Dermis blood vessel endothelial cell (primary cell): Measurements from ENCODE around the gene ZNF83. TPM values are rescaled to one million over a fixed set of nuclear protein-coding genes. Genes with fewer than 3 reads are reported as not detected.
A peak's percentile ranks its signal among the peaks of the same experiment; 100 is the strongest.
"Not testable (repeated sequence)": the region's sequence is repeated elsewhere in the genome, so short reads cannot be mapped to it uniquely, and the experiment has no call there.

Experiments
- DNase-seq: peaks from one replicate; pipeline ENCODE4 v3.0.0; 2010
- total RNA-seq: library from RNA; depleted of rRNA; stranded (reverse); fragments of >200 nt; gene quantifications from 2 replicates; pipeline ENCODE4 v1.2.3, GENCODE V29; 2014

ZNF83 gene
- 40.9 and 72.3 TPM in 2 replicates for total RNA-seq

DNA sequence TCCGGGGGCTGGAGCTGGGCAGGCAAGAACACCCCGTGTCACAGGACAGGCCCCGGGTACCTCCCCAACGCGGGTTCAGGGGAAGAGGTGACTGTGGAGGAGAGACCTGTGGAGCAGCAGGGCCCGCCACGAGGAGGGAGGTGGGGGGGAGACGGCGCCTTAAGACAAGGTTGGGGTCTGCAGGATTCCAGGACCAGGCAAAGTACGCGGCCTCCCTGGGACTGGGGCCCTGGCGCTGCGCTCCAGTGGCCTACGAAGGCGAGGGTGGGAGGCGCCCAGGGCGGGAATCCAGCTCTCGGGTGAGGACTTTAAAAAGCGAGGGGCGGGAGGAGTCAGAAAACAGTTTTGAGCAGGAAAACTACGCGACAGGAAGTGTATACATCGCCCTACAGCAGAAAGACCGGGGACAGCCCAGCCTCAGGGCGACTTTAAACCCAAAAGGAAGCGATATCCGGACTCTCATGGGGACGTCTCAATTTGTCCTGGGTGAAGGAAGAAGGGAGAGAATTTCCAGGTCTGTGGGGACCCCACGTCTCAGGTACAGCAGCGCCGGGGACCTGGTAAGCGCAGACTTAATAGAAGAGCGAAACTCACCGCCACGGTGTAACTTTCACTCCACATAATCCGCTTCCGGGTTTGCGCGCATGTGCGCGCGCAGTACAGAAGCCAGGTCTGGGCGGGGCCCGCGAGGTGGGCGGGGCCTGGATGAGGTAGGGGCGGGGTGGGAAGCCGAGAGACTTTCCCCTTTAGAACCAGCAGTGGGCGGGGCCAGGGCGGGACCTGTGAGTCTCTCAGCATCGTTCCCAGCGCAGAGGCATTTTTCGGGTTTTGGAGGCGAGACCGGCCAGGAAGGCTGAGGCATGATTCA is at the start of gene ZNF83:
Gene ZNF83 (minus strand): TSS at position 638 of the 868 bp plus-strand sequence.
- DNase-seq: peak; percentile 94

DNA sequence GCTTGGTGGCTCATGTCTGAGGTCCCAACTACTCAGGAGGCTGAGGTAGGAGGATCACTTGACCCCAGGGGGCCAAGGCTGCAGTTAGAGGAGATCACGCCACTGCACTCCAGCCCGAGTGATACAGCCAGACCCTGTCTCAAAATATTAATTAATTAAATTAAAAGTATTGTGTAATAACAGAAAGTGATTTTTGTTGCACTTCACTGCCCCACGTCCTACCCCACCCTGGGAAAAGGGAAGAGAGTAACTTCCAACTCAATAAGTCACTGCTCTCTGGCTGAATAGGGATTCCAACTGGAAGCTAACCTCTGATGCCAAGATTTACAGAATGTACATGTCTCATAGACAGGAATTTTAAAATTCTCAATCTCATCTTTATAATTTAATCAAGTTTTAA is 49.5 kb upstream of the ZNF83 start:
- DNase-seq: no peak

DNA sequence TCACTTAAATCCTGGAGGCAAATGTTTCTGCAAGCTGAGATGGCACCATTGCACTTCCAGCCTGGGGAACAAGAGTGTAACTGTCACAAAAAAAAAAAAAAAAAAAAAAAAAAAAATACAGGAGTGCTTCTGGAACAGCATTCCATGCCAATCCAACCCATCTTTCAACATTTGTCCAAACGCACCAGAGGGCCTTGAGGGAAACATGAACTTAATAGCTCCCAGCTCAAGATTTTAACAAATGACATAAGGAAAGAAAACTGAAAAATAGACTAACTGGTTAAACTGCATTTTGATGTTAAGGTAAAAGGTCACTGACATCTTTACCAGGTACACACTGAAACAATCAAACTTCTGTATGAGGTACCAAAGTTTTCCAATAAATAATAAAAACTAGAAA is 47.7 kb upstream of the ZNF83 start:
- DNase-seq: no peak

DNA sequence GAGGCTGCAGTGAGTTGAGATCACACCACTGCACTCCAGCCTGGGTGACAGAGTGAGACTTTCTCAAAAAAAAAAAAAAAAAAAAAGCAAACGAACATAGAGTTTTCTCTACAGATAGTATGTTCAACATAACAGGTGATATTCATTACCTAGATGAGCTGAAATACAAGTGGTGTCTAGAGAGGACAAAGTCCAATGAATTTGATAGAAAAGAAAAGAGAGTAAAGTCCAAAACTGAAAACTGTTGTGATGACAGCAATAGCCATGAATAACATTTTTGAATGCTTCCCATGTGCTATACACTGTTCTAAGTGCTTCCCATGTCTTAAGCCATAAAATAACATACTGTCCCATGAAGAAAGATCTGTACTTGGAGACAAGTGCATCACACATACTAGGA is 43.1 kb upstream of the ZNF83 start:
- not testable (repeated sequence) for DNase-seq

DNA sequence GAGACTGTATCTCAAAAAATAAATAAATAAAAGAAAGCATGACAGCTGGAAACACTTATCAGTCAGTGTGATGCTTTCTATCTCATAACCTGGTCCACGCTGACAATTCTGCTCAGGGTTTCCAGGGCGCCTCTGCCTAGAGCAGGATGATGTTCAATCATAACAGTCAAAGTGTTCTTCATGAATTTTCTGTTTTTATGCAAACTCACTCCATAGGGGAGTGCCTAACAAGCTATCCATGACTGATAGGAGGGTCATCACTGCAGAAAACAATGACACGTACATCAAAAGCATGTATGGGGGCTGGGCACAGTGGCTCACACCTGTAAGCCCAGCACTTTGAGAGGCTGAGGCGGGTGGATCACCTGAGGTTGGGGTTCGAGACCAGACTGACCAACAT is 41.4 kb upstream of the ZNF83 start:
- no peak for DNase-seq

DNA sequence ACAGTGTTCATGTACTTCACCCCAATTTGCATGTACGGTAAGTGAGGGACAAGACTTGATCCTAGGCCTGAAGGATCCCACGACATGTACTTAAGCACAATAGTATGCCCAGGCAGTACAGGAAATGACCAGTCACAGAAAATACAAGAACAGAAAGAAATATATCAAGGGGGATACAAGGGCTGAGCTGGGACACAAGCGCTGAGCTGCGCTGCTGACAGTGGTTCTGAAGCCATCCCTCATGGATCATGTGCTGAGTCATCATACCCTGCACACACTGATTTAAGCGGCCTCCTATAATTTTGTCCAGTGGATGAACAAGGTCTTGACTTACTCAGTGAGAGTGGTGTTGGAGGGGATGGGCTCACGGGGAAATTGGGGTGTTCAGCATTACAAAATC is 37.1 kb upstream of the ZNF83 start:
- peak; percentile 13 for DNase-seq

DNA sequence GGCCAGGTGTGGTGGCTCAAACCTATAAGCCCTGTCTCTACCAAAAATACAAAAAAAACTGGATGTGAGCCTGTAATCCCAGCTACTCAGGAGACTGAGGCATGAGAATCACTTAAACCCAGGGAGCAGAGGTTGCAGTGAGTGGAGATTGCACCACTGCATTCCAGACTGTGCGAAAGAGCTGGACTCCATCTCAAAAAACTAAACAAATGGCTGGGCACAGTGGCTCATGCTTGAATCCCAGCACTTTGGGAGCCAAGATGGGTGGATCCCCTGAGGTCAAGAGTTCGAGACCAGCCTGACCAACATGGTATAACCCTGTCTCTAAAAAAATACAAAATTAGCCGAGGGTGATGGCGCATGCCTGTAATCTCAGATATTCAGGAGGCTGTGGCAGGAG is 34.9 kb upstream of the ZNF83 start:
- DNase-seq: no peak

DNA sequence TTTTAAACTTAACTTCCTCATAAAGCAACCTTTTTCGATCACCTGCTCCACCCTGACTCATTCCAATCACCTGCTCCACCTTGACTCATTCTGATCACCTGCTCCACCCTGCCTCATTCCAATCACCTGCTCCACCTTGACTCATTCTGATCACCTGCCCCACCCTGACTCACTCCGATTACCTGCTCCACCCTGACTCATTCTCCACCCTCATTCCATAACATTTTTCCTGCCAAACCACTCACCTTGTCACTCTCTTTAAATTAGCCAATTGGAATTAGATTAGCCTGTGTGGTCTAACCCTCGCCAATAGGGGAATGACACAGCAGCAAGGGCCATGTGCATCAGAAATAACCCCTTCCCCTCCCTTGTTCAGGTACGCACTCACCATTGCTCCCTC is 31.9 kb upstream of the ZNF83 start:
- no peak for DNase-seq

DNA sequence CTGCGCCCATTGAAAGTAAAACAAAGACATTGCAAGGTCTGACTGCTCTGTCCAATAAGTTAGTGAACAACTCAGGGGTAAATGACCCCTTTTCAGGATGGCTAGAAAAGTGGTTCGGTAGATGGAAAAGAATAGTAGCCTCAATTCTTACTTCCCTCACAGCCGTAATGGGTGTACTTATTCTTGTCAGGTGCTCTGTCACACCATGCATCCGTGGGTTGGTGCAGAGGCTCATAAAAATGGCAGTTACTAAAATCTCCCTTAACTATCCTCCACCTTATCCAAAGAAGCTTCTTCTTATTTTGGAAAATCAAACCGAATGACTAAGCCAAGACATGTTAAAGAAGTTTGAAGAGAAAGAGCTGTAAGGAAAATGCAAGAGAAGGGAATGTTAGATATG is 31.4 kb upstream of the ZNF83 start:
- no peak for DNase-seq

DNA sequence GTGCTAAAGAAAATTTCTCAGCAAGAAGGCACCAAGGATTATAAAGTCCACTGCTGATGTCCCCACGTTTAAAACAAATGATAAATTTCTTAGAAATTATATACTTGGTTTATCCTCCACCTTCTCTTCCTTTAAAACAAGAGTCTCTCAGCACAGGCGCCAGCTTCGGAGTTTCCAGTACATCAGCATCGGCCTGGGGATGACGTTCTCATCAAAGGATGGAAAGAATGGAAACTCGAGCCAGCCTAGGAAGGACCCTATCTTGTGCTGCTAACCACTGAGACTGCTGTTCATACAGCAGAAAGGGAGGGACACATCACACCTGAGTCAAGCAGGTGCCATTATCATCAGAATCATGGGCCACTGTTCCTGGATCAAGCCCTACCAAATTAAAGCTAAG is 29.8 kb upstream of the ZNF83 start:
- no peak for DNase-seq

DNA sequence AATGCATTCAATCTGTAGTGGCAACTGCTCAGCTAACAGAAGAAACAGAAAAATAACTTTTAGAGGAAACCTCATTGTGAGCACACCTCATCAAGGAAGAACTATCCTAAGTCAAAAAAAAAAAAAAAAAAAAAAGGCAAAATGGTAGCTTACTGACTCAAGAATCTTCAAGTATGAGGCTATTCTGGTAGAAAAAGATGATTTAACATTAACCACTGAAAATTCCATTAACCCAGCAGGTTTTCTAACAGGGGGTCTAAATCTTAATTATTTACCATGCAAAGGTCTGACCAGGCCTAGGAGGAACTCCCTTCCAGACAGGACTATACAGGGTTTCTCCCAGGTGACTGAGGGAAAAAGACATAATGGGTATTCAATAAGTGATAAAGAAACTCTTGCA is 28.4 kb upstream of the ZNF83 start:
- DNase-seq: no peak

DNA sequence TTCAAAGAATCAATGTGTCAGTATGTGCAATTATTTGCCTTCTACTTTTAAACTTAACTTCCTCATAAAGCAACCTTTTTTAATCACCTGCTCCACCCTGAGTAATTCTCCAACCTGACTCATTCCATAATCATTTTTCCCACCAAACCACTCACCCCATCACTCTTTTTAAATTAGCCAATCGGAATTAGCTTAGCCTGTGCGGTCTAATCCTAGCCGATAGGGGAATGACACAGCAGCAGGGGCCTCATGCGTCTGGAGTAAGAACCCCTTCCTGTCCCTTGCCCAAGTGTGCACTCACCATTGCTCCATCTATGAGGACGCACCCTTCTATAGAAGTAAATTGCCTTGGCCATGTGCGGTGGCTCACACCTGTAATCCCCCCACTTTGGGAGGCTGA is 27.4 kb upstream of the ZNF83 start:
- DNase-seq: no peak

DNA sequence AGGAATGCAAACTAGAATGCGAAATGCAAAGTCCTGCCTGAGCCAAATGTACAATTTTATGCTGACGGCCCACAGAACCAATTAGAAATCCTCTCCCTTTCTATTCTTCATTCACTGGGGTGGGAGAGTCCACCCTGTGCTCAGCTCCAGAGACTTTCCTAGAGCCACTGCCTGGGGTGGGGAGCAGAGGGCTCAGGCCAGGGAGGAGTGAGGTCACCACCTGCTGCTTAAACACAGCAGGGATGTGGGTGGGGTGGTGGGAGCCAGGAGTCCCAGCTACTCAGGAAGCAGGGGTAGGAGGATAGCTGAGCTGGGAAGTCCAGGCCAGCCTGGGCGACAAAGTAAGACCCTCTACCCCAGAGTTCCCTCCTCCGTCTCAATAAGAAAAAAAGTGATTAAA is 26.9 kb upstream of the ZNF83 start:
- no peak for DNase-seq

DNA sequence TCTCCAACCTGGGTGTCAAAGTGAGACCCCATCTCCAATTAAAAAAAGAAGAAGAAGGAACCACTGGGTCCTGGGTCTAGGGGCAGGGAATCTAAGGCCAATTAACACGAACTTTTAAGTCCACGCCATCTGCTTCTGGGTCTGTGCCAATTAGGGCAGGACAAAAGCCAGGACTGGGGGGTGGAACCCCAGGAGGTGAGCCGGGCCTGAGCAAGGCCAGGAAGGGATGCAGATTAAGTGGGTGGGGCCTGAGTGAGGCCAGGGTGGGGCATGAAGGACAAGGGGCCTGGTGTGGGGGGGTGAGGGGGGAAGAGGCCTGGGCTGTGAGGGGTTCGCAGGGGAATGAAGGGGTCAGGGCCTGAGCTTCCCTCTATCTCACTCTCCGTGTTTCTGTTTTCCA is 26.3 kb upstream of the ZNF83 start:
- DNase-seq: no peak

DNA sequence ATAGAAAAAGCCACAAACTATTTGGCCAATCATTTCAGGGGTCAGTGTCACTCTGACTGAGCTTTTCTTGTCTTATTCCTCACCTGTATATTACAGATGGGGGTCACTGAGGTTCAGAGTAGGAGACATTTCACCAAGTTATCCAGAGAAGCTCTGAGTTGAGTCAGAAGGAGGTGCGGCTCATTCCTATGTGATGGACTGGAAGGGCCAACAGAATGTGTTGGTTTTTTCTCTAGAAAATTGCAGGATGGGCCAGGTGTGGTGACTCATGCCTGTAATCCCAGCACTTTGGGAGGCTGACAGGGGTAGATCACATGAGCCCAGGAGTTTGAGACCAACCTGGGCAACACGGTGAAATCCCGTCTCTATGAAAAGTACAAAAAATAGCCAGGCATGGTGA is 24.5 kb upstream of the ZNF83 start:
- no peak for DNase-seq

DNA sequence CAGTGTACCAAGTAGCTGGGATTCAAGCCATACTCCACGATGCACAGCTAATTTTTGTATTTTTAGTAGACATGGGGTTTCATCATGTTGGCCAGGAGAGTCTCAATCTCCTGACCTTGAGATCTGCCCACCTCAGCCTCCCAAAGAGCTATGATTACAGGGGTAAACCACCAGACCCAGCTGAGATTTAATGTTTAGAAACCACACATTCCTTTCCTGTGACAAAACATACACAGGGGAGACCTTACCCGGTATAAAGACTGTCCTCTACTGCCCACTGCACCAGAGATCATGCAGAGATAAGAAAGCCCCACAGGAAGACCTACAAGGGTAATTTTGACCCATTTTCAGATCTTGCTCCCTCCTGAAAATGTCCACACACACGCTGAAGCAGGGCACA is 22.8 kb upstream of the ZNF83 start:
- DNase-seq: no peak

DNA sequence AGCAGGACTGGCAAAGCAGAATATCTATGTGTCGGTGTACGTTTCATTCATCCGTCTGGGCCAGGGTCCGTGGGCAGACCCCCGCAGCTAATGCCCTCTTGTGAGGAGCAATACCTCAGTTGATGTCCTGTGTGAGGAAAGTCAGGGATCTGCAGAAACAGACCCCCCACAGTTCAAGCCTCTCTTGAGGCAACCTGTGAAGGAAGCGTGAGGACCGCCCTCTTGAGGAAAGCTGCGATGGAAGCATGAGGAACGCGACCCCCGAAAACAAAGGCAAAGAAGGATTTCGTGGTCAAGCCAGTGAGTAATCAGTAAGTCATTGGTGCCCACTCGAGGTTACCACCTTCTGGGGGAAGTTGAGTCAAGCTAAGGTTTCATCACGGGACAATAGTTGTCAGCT is 20.9 kb upstream of the ZNF83 start:
- no peak for DNase-seq

DNA sequence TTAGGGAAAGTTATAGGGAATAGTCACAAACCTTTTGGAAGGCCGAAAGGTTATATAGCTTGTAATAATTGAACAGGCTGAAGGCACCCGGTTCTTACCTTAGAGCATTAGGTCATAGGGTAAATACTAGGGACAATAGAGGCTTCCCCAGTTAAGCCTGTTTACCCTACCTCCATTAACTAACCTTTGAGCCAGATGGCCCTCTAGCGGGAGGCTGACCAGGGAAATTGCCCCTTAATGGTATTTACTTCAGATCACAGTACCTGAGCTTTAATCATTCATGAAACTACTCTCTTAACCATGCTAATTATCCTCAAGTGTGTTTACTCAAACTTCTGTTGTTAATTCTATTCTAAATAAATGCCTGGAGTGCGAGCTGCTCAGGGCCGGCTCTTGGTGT is 20.4 kb upstream of the ZNF83 start:
- DNase-seq: no peak

DNA sequence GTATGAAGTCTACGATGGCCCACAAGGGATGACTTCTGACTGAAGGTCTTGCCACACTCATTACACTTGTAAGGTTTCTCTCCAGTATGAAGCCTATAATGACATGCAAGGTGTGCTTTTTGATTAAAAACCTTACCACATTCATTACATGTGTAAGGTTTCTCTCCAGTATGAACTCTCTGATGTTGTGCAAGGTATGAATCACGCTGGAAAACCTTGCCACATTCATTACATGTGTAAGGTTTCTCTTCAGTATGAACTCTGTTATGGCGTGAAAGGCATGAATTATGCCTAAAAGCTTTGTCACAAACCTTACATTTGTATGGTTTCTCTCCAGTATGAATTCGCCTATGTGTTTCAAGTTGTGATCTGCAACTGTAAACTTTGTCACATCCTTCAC is 15.0 kb upstream of the ZNF83 start:
- no peak for DNase-seq

DNA sequence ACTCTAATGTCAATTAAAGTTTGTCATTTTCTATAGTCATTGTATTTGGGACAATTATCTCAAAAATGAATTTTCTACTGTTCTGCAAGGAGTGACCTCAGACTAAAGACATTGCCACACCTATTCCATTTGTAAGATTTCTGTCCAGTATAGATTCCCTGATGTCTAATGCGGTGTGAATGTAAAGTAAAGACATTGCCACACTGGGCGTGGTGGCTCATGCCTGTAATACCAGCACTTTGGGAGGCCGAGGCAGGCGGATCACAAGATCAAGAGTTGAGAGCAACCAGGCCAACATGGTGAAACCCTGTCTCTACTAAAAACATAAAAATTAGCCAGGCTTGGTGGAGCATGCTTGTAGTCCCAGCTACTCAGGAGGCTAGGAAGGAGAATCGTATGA is 13.8 kb upstream of the ZNF83 start:
- no peak for DNase-seq

DNA sequence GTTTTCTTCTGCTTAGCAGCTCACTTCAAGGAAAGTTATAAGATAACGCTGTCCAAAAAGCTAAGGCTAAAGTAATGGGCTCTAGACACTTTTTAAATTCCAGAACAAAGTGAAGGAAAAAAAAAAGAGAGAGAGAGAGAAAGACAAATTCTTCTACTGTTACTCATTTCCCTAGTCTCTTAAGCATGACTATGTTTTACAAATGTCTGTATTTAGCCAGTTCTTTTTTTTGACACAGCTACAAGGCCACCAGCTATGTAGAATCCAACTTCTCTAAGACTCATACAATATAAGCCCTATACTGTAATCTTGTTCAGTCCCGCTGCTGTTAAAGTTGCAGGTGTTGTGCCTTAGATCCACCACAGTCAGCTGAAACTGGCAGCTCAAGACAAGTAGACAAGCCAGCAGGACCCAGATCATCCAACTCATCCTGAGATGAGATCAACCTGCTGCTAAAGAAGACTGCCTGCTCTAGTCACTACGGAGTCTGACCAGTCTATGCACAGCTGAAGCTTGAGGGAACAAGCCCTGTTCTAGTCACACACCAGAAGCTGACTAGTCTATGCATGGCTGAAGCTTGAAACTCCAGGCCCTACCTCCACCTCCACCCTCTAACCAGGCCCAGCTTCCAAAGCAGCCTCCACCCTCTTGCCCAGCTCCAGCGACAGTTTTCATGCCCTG is 10.3 kb upstream of the ZNF83 start:
- DNase-seq: no peak

DNA sequence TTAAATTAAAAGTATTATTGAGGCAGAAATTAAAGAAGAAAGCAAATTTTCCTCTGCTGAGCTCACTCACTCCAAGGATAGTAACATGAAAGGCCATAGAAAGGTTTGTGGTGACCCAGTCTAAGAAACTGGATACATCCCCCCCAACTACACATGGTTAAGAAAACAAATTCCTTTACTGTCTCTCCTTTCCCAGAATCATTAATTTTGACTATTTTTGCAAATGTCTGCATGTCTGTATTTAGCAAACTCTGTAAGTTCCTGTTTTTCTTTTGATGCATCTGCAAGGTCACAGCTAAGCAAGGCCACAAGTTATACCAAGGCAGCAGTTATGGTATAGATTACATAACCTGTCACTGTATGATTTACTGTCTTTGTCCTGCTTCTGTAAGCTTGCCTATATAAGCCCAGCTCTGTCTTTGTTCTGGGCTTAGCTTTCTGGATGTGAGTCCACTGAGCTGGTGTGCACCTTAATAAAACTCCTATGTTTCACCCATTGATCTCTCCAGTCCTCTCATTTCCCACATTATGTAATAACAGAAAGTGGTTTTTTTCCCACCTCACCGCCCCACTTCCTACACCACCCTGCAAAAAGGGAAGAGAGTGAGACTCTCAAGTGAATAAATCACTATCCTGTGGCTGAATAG is 8.5 kb upstream of the ZNF83 start:
- DNase-seq: peak; percentile 6

DNA sequence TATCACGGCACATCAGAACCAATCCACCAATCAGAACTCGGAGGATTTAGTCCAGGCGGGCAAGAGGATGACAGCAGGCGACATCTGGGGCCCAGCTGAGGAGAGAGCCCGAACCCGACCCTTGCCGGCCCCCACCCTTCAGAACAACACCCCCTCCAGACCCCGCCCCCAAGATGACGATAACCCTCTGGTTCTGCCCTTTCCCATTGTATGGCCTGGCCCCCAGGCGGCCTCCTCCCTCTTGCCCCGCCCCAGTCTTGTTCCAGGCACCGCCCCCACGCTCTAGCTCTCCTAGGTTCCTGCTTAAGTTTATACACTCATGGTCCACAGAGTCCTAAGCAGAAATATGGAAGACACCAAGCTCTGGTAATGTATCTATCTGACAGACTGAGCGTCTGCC is 2.8 kb upstream of the ZNF83 start:
- no peak for DNase-seq

DNA sequence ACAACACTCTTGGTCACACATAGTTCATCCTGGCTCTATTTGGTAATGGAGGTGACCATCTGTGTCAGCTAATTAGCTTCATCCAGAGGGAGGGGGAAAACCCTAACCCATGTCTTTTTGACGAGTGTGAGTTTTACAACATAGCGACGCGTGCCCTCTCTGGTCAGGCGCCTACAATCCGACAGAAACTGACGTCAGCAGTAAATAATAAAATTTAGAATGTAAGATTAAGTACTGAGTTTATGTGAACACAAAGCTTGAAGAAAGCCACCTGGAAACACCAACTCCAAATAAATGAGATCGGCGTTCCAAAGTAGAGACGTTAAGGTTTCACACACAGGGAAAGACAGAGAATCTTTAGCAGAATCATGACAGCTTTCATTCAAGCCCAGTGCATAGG is 1.8 kb upstream of the ZNF83 start:
- DNase-seq: no peak
